ENCODE measurements around the gene TACC2. TPM values are rescaled to one million over a fixed set of nuclear protein-coding genes. Genes with fewer than 3 reads are reported as not detected.

Gene TACC2
- total and polyA plus RNA-seq, 4 donors = 43.3 to 309 (median 127) TPM

DNA sequence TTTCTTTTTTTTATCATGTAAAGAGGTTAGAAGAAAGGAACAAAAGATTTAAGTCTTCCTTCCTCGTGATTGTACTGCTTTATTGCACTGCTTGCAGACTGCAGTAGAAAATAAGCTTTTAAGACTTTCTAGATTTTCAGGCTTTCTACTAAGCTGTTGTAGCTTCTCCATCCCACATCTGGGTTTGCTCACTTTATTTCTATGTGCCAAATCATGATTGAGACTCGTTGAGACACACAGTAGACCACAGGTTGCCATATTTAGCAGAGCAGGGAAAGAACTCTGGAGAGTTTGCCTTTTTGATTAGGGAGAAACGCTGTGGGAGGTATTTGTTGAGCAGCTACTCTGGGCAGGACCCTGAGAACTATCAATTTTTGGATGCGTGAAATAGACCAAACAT, 192.9 kb downstream of the TACC2 start:
- Histone ChIP-seq H3K9ac (ENCODE audit: insufficient read depth in 1 of 2, low read length in 2 of 2) (no peak overlapping the region), H3K9me3 (ENCODE audit: control insufficient read depth in 4 of 4, insufficient read depth in 3 of 4, low read length in 3 of 4) (no peaks in the 10 kb centered on the region), H3K4me1 (ENCODE audit: control insufficient read depth in 5 of 5, insufficient read depth in 5 of 5, low read length in 5 of 5) (peaks cover 0 to 8% (median 6%) of the 10 kb centered on the region in 5 donors), H3K27me3 (ENCODE audit: control insufficient read depth in 3 of 3, insufficient read depth in 3 of 3, low read length in 2 of 3) (no peaks in the 10 kb centered on the region), H3K4me3 (no peak overlapping the region), H3K27ac (ENCODE audit: low read depth in 1 of 2, low read length in 1 of 2) (no peak overlapping the region), H3K36me3 (ENCODE audit: control insufficient read depth in 4 of 4, insufficient read depth in 4 of 4, low read length in 4 of 4) (peaks cover 0 to 2% (median 0%) of the 10 kb centered on the region in 4 donors)
- ATAC-seq (ENCODE audit: insufficient read depth, low FRiP score) (no peak), DNase-seq (peak in 1 of 3 donors; percentile 40)
- 50 to 53% methylated on average over 4 of the region's 4 CpGs for WGBS, 2 donors
- TF ChIP-seq, protein P1, sequence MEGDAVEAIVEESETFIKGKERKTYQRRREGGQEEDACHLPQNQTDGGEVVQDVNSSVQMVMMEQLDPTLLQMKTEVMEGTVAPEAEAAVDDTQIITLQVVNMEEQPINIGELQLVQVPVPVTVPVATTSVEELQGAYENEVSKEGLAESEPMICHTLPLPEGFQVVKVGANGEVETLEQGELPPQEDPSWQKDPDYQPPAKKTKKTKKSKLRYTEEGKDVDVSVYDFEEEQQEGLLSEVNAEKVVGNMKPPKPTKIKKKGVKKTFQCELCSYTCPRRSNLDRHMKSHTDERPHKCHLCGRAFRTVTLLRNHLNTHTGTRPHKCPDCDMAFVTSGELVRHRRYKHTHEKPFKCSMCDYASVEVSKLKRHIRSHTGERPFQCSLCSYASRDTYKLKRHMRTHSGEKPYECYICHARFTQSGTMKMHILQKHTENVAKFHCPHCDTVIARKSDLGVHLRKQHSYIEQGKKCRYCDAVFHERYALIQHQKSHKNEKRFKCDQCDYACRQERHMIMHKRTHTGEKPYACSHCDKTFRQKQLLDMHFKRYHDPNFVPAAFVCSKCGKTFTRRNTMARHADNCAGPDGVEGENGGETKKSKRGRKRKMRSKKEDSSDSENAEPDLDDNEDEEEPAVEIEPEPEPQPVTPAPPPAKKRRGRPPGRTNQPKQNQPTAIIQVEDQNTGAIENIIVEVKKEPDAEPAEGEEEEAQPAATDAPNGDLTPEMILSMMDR (IDR thresholded peaks at IDR 0.05; ENCODE audit: control extremely low read depth, extremely low read depth) = no peak

DNA sequence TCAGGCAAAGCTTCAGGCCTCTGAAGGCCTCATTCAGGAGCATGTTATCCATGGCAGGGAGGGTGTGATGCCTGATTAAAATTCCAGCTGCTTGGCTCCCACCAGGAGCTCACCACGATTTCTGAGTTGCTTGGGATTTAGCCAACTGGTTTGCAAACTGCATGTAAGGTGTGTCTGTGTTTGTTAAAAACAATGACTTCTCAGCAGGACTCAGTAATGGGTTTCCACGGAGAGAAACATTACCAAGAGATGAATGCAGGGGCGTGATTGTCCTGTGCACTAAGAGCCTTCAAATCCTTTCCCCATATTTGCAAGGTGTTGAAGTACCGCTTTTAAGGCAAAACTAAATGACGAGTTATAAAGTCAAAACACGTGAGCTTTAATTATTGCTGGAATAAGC, 193.3 kb downstream of the TACC2 start:
- no peak for DNase-seq
- no peaks in the 10 kb centered on the region for H3K9me3 ChIP-seq (ENCODE audit: control insufficient read depth in 4 of 4, insufficient read depth in 3 of 4, low read length in 3 of 4)
- no peaks in the 10 kb centered on the region for H3K27me3 ChIP-seq (ENCODE audit: control insufficient read depth in 3 of 3, insufficient read depth in 3 of 3, low read length in 2 of 3)
- peaks cover 0 to 12% (median 7%) of the 10 kb centered on the region in 5 donors for H3K4me1 ChIP-seq (ENCODE audit: control insufficient read depth in 5 of 5, insufficient read depth in 5 of 5, low read length in 5 of 5)
- no peak overlapping the region for H3K27ac ChIP-seq (ENCODE audit: low read depth in 1 of 2, low read length in 1 of 2)
- WGBS, 2 donors = 69 to 72% methylated on average over 6 of the region's 6 CpGs
- ATAC-seq (ENCODE audit: insufficient read depth, low FRiP score) = no peak
- no peak overlapping the region for H3K9ac ChIP-seq (ENCODE audit: insufficient read depth in 1 of 2, low read length in 2 of 2)
- TF ChIP-seq, protein P1 (IDR thresholded peaks at IDR 0.05; ENCODE audit: control extremely low read depth, extremely low read depth) = no peak
- no peak overlapping the region for H3K4me3 ChIP-seq
- H3K36me3 ChIP-seq (ENCODE audit: control insufficient read depth in 4 of 4, insufficient read depth in 4 of 4, low read length in 4 of 4) = peaks cover 0 to 5% (median 0%) of the 10 kb centered on the region in 4 donors

DNA sequence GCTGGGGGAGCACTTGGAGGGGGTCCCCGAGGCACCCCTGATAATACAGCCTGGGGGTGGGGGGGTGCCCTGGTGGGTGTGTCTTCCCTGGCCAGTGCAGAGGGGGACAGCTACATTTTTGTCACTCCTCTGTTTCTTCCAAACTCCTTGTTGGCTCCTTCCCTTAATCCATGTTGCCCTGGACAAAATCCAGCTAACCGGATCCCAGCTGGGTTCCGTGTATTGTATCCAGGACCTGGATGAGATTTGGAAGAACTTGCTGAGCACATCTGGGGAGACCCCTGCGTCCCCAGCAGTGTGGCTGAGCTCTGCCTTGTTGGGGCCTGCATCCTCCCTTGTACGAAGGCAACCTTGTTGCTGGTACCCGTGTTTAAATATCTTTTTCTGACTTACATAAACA, 195.3 kb downstream of the TACC2 start:
- DNase-seq = no peak
- WGBS, 2 donors = 86 to 89% methylated on average over 6 of the region's 6 CpGs
- Histone ChIP-seq H3K9me3 (ENCODE audit: control insufficient read depth in 4 of 4, insufficient read depth in 3 of 4, low read length in 3 of 4) (no peaks in the 10 kb centered on the region), H3K4me3 (no peak overlapping the region), H3K36me3 (ENCODE audit: control insufficient read depth in 4 of 4, insufficient read depth in 4 of 4, low read length in 4 of 4) (peaks cover 0 to 5% (median 0%) of the 10 kb centered on the region in 4 donors), H3K4me1 (ENCODE audit: control insufficient read depth in 5 of 5, insufficient read depth in 5 of 5, low read length in 5 of 5) (peaks cover 0 to 18% (median 7%) of the 10 kb centered on the region in 5 donors), H3K9ac (ENCODE audit: insufficient read depth in 1 of 2, low read length in 2 of 2) (no peak overlapping the region), H3K27ac (ENCODE audit: low read depth in 1 of 2, low read length in 1 of 2) (no peak overlapping the region), H3K27me3 (ENCODE audit: control insufficient read depth in 3 of 3, insufficient read depth in 3 of 3, low read length in 2 of 3) (no peaks in the 10 kb centered on the region)
- no peak for ATAC-seq (ENCODE audit: insufficient read depth, low FRiP score)
- TF ChIP-seq, protein P1 (IDR thresholded peaks at IDR 0.05; ENCODE audit: control extremely low read depth, extremely low read depth) = no peak

DNA sequence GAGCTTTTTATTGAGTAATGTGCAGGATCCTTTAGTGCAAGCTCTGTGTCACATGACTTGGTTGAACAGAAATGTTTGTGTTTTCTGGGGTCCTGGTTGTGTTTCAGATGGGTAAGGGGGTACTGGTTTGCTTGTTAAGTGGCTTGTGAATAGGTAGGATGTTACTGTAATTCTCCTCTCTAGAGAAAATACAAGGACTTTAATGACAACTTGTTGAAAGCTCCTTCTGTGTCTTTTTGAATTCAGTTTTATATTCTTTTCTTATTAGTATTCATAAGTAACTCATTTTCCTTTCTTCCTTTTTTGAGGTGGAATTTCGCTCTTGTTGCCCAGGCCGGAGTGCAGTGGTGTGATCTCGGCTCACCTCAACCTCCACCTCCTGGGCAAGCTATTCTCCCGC, 196.7 kb downstream of the TACC2 start:
- TF ChIP-seq, protein P1 (IDR thresholded peaks at IDR 0.05; ENCODE audit: control extremely low read depth, extremely low read depth) = no peak
- ATAC-seq (ENCODE audit: insufficient read depth, low FRiP score) (no peak), DNase-seq (no peak)
- Histone ChIP-seq H3K9me3 (ENCODE audit: control insufficient read depth in 4 of 4, insufficient read depth in 3 of 4, low read length in 3 of 4) (no peaks in the 10 kb centered on the region), H3K27me3 (ENCODE audit: control insufficient read depth in 3 of 3, insufficient read depth in 3 of 3, low read length in 2 of 3) (no peaks in the 10 kb centered on the region), H3K4me3 (no peak overlapping the region), H3K36me3 (ENCODE audit: control insufficient read depth in 4 of 4, insufficient read depth in 4 of 4, low read length in 4 of 4) (peaks cover 0 to 5% (median 0%) of the 10 kb centered on the region in 4 donors), H3K4me1 (ENCODE audit: control insufficient read depth in 5 of 5, insufficient read depth in 5 of 5, low read length in 5 of 5) (peaks cover 0 to 18% (median 7%) of the 10 kb centered on the region in 5 donors), H3K9ac (ENCODE audit: insufficient read depth in 1 of 2, low read length in 2 of 2) (no peak overlapping the region), H3K27ac (ENCODE audit: low read depth in 1 of 2, low read length in 1 of 2) (no peak overlapping the region)
- WGBS, 2 donors = 96 to 97% methylated on average over 4 of the region's 4 CpGs

Data from lung (tissue), 12 donors.